ENCODE data around the gene EXO5.

- TF ChIP-seq TAF1 (IDR thresholded peaks at IDR 0.05; ENCODE audit: low read depth) = no peak
- no peak for TF ChIP-seq EP300 (IDR thresholded peaks at IDR 0.05; ENCODE audit: borderline replicate concordance)
- TF ChIP-seq RAD21 (IDR thresholded peaks at IDR 0.05; ENCODE audit: low read depth) = no peak
- no peak for TF ChIP-seq FOXM1 (IDR thresholded peaks at IDR 0.05; ENCODE audit: borderline replicate concordance, low read depth)
- TF ChIP-seq YY1 (IDR thresholded peaks at IDR 0.05; ENCODE audit: low read depth) = no peak
- no peak for TF ChIP-seq USF1 (IDR thresholded peaks at IDR 0.05)
- TF ChIP-seq MAX (IDR thresholded peaks at IDR 0.05) = no peak
- no peak for TF ChIP-seq CREB1 (IDR thresholded peaks at IDR 0.05; ENCODE audit: low read depth)
- no peak for TF ChIP-seq EGR1 (IDR thresholded peaks at IDR 0.05)
- TF ChIP-seq REST (IDR thresholded peaks at IDR 0.05; ENCODE audit: low read depth) = no peak
- TF ChIP-seq TCF12 (IDR thresholded peaks at IDR 0.05; ENCODE audit: low read depth) = no peak
Measured at GRCh38 chr1:40469327-40469726, 39.2 kb upstream of the EXO5 start.
